Measurements from ENCODE around the gene RTN4RL1.

DNA sequence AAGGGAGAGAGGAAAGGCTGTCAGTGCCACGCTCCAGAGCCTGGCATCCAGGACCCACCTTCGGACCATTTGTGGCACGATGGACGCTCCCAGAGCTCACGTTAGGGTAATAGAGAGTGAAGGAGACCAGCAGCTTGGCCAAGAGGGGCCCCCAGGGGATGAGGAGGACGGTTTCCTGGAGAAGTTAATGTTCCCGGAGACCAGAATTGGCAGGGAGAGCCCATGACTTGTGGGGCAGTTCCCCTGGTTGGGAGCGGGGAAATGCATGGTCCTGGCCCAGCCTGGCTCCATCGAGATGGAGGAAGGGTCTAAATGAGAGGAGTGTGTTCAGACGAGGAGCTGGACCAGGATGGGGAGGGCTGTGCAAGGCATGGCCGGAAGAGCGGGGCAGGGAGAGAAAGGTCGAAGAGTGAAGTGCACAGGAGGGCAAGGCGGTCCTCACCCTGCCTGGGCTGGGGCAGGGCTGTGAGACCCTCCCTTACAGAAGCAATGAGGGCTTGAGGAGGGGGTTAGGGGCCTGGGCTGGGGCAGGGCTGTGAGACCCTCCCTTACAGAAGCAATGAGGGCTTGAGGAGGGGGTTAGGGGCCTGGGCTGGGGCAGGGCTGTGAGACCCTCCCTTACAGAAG lies 26.9 kb upstream of the RTN4RL1 start:
- TF ChIP-seq, protein P1, sequence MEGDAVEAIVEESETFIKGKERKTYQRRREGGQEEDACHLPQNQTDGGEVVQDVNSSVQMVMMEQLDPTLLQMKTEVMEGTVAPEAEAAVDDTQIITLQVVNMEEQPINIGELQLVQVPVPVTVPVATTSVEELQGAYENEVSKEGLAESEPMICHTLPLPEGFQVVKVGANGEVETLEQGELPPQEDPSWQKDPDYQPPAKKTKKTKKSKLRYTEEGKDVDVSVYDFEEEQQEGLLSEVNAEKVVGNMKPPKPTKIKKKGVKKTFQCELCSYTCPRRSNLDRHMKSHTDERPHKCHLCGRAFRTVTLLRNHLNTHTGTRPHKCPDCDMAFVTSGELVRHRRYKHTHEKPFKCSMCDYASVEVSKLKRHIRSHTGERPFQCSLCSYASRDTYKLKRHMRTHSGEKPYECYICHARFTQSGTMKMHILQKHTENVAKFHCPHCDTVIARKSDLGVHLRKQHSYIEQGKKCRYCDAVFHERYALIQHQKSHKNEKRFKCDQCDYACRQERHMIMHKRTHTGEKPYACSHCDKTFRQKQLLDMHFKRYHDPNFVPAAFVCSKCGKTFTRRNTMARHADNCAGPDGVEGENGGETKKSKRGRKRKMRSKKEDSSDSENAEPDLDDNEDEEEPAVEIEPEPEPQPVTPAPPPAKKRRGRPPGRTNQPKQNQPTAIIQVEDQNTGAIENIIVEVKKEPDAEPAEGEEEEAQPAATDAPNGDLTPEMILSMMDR (conservative IDR thresholded peaks at IDR 0.05; ENCODE audit: low read depth, low read length) = no peak
- TF ChIP-seq RFX5 (IDR thresholded peaks at IDR 0.05; ENCODE audit: low read depth, low read length) (no peak), BHLHE40 (IDR thresholded peaks at IDR 0.05; ENCODE audit: low read depth, low read length) (no peak), POLR2A (IDR thresholded peaks at IDR 0.05; ENCODE audit: low read depth, low read length) (no peak), RAD21 (IDR thresholded peaks at IDR 0.05; ENCODE audit: low read length) (no peak), FOS (IDR thresholded peaks at IDR 0.05; ENCODE audit: low read depth, low read length) (no peak), CEBPB (IDR thresholded peaks at IDR 0.05; ENCODE audit: low read depth, low read length) (no peak), MAFK (IDR thresholded peaks at IDR 0.05; ENCODE audit: low read depth, low read length) (no peak), RCOR1 (IDR thresholded peaks at IDR 0.05; ENCODE audit: insufficient replicate concordance, low read length) (no peak)
